ENCODE results near the gene ADARB2.

ADARB2 gene

DNA sequence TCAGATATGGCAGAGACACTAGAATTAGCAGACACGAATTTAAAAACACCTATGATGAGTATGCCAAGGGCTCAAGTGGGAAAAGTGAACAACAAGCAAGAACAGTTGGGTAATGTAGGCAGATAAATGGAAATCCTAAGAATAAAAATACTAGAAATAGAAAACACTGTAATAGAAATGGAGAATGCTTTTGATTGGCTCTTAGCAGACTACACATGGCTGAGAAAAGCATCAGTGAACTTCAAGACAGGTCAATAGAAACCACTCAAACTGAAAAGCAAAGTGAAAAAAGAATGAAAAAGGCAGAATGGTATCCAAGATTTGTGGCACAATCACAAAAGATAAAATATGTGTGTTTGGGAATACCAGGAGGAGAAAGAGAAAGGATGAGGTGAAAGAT, 598.8 kb downstream of the ADARB2 start:
- TF ChIP-seq, protein P1, sequence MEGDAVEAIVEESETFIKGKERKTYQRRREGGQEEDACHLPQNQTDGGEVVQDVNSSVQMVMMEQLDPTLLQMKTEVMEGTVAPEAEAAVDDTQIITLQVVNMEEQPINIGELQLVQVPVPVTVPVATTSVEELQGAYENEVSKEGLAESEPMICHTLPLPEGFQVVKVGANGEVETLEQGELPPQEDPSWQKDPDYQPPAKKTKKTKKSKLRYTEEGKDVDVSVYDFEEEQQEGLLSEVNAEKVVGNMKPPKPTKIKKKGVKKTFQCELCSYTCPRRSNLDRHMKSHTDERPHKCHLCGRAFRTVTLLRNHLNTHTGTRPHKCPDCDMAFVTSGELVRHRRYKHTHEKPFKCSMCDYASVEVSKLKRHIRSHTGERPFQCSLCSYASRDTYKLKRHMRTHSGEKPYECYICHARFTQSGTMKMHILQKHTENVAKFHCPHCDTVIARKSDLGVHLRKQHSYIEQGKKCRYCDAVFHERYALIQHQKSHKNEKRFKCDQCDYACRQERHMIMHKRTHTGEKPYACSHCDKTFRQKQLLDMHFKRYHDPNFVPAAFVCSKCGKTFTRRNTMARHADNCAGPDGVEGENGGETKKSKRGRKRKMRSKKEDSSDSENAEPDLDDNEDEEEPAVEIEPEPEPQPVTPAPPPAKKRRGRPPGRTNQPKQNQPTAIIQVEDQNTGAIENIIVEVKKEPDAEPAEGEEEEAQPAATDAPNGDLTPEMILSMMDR (conservative IDR thresholded peaks at IDR 0.05; ENCODE audit: low read depth): no peak
- CTCF ChIA-PET: no interaction called here

DNA sequence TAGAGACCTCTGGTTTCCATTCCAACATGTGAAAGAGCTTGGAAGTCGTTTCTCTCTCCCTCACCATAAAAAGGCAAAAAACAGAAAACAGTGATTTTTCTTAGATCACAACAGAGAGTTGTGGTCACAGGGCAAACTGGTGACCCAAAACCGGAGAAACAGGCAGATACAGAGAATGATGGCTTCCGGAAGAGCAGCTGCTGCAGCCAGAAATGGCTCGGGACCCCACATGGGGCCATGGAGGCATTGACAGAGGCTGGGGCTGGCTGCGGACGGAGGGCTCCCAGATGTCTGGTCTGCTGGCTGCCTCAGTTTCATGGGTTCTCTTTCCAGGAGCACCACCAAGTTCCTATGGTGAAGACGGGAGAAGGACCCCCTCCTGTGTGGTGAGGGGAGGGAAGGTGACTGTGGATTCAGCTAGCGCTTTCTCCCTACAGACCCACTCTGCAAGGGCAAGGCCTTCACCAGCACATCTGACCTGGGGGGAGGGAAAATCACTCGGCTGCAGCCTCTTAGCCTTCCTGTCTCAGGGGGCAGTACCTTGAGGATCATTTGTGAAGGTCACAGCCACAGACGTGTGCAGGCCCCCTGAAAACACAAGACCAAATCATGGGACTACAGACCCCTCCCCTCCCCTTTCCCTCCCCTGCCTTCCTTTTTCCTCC, 599.7 kb downstream of the ADARB2 start:
- DNase-seq (ENCODE audit: low spot score): no peak
- ChIA-PET POLR2A (ENCODE audit: low non-redundant PET) (no interaction called here), CTCF (interaction anchor here (0.7 kb wide), 1 partner anchor 12 kb away, joined by 5 read pairs; no protein-coding TSS in a partner anchor)
- no peak overlapping the region for H3K27ac ChIP-seq
- TF ChIP-seq, protein P1 (conservative IDR thresholded peaks at IDR 0.05; ENCODE audit: low read depth): no peak

More for the DNA sequence above, 598.8 kb downstream of the ADARB2 start:
- H3K27ac ChIP-seq: no peak overlapping the region
- POLR2A ChIA-PET (ENCODE audit: low non-redundant PET): no interaction called here
- no peak for DNase-seq (ENCODE audit: low spot score)

DNA sequence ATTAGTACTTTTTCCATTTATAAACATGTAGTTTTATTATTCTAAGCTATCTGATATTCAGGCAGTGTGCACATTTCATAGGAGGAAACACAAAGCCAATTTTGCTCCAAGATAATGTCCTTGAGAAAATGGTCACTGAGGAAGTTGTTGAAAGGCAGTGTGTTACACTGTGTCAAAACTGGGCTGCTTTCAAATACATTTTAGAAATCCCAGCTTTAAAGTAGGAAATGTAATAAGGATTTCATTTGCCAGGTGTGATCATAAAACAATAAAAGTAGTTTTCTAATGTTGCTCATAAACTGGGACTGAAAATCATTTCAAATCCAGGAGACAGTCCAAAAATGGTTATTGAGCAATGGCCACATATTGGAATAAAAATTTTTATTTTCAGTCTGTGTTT, 601.1 kb downstream of the ADARB2 start:
- H3K27ac ChIP-seq: no peak overlapping the region
- CTCF ChIA-PET: interaction anchor here (0.7 to 1.2 kb wide), 2 partner anchors 9 to 1959 kb away, joined by 3 to 4 read pairs; no protein-coding TSS in a partner anchor
- POLR2A ChIA-PET (ENCODE audit: low non-redundant PET): no interaction called here
- DNase-seq (ENCODE audit: low spot score): no peak
- TF ChIP-seq, protein P1 (conservative IDR thresholded peaks at IDR 0.05; ENCODE audit: low read depth): no peak

DNA sequence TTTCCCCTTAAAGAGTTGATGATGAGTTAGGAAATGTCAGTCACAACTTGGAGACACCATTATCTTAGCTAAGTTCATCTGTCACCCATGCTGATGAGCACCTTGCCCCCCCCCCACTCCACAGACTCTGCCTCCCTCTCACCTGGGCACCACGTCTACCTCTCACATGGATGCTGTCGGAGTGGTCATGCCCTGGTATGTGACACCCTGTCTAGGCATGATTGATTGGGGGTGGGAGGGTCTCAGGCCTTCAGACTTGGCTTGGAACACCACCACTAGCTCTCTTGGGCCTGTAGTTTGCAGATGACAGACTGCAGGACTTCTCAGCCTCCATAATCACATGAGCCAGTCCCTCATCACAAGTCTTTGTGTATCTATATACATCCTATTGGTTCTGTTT, 603.2 kb downstream of the ADARB2 start:
- no peak overlapping the region for H3K27ac ChIP-seq
- TF ChIP-seq, protein P1 (conservative IDR thresholded peaks at IDR 0.05; ENCODE audit: low read depth): no peak
- DNase-seq (ENCODE audit: low spot score): no peak
- ChIA-PET POLR2A (ENCODE audit: low non-redundant PET) (no interaction called here), CTCF (no interaction called here)

DNA sequence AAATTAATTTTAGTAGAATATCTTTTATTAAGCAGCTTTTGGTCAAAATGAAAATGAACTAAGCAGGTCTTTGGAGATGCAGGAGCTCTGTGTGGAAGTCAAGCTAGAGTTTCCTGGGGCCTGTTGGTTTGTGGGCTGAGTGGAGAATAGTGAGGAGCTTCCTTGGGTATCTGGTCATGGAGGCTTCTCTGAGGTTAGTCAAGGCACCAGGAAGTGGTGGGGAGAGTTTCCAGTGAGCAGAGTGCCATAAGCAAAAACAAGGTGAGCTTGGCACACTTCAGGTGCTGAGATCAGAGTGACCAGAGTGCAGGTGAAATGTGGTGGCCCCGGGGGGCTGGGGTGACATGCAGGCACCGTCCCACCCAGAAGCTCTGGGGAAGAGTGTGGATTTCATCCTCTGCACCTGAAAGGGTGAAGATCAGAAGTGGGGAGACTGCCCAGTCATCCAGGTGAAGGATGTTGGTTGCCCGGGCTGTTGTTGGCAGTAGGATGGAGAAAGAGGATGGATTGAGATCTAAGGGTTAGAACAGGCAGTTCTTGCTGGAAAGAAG, 603.8 kb downstream of the ADARB2 start:
- CTCF ChIA-PET: no interaction called here
- DNase-seq (ENCODE audit: low spot score): no peak
- TF ChIP-seq, protein P1 (conservative IDR thresholded peaks at IDR 0.05; ENCODE audit: low read depth): no peak
- POLR2A ChIA-PET (ENCODE audit: low non-redundant PET): no interaction called here
- no peak overlapping the region for H3K27ac ChIP-seq

DNA sequence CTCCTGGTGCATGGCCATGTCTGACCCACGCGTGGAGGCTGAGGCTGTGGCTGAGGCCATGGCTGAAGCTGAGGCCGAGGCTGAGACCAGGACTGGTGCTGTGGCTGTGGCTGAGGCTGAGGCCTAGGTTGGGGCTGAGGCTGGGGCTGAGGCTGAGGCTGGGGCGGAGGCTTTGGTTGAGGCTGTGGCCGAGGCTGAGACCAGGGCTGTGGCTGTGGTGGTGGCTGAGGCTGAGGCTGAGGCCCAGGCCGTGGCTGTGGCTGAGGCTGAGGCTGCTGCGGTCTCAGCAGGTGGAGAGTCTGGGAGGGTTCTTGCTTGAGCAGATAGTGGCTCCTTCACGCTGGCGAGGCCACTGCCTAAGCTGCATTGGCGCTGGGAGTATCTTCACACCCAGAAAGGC, 604.7 kb downstream of the ADARB2 start:
- no peak for DNase-seq (ENCODE audit: low spot score)
- ChIA-PET CTCF (no interaction called here), POLR2A (ENCODE audit: low non-redundant PET) (no interaction called here)
- no peak overlapping the region for H3K27ac ChIP-seq
- TF ChIP-seq, protein P1 (conservative IDR thresholded peaks at IDR 0.05; ENCODE audit: low read depth): no peak
